AG04450 (cell line): Measurements from ENCODE around the gene NKIRAS1. TPM values are rescaled to one million over a fixed set of nuclear protein-coding genes. Genes with fewer than 3 reads are reported as not detected.

Experiments
- CTCF ChIA-PET: fragments of 300-600, 350-600 bp; formaldehyde crosslinking; extraction: SDS; loops from one replicate; lab custom pipeline; 2022; ENCODE audit warnings: antibody characterized with exemption, inconsistent platforms; lab: Charles Lee
- POLR2A ChIA-PET: fragments of 350-600 bp; formaldehyde crosslinking; extraction: SDS; loops from one replicate; lab custom pipeline; 2021; ENCODE audit warnings: antibody characterized with exemption, inconsistent platforms; lab: Yijun Ruan, JAX
- DNase-seq: peaks from one replicate; pipeline ENCODE4 v3.0.0-alpha.2; 2011; ENCODE audit warnings: low read depth, low spot score
- H3K27ac ChIP-seq: one replicate; pipeline ENCODE4 v1.5.1; 2012; ENCODE audit warnings: low read depth, low read length, control low read depth
- H3K27me3 ChIP-seq: one replicate; pipeline ENCODE4 v1.6.0; 2012; ENCODE audit warnings: low read length; ENCODE audit not compliant: control insufficient read depth, insufficient read depth
- H3K4me3 ChIP-seq: 2 replicates; pipeline ENCODE4 v1.5.1; 2011; ENCODE audit warnings: mild to moderate bottlenecking, low read depth, low read length, control low read depth
- H3K9me3 ChIP-seq: 2 replicates; pipeline ENCODE4 v1.5.1; 2012; ENCODE audit warnings: low read length; ENCODE audit not compliant: control insufficient read depth, insufficient read depth
- polyA plus RNA-seq: library from polyadenylated mRNA; depleted of rRNA; stranded (reverse); fragments of >200 nt; gene quantifications from 2 replicates; pipeline ENCODE4 v1.2.3, GENCODE V29; 2011
- TF ChIP-seq, protein P1 (sequence below): IDR thresholded peaks from 2 replicates; pipeline ENCODE4 v1.5.1; 2011; ENCODE audit warnings: low read depth, low read length, control low read depth, inconsistent platforms

NKIRAS1 gene
- polyA plus RNA-seq, 1 experiment, result 10.4 TPM

DNA sequence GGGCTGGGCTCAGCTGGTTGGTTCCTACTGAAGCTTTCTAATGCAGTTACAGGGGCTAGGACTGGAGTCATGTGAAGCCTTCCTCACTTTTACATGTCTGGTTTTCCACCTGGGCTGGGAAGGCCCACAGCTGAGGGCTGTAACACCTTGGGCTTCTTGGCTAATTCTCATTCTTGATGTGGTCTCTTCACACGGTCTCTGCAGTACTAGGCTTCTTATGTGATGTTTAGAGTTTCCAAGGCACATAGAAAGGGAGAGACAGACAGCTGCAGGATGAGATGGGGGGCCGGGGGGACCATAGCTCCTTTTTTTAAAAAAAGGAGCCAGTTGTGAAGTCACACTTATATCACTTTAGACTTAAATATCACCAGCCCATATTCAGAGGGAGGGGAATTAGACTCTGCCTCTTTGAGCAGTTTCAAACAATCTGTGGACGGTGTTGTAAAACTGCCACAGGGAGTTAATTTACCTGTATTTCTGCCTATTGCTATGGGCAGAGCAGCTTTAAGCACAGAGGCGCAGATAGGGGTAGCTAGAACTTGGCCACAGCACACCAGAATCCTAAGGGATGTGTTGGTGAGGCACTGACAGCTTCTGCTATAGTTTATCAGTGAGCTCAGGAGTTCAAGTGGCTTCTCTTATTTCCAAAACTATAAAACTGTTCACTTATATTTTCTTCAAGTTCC lies 46.7 kb downstream of the NKIRAS1 start:
- TF ChIP-seq, protein P1, sequence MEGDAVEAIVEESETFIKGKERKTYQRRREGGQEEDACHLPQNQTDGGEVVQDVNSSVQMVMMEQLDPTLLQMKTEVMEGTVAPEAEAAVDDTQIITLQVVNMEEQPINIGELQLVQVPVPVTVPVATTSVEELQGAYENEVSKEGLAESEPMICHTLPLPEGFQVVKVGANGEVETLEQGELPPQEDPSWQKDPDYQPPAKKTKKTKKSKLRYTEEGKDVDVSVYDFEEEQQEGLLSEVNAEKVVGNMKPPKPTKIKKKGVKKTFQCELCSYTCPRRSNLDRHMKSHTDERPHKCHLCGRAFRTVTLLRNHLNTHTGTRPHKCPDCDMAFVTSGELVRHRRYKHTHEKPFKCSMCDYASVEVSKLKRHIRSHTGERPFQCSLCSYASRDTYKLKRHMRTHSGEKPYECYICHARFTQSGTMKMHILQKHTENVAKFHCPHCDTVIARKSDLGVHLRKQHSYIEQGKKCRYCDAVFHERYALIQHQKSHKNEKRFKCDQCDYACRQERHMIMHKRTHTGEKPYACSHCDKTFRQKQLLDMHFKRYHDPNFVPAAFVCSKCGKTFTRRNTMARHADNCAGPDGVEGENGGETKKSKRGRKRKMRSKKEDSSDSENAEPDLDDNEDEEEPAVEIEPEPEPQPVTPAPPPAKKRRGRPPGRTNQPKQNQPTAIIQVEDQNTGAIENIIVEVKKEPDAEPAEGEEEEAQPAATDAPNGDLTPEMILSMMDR, result no peak
- CTCF ChIA-PET, result interaction anchor here (0.6 to 1.0 kb wide), 3 partner anchors 18 to 722 kb away, joined by 3 to 7 read pairs (median 3); no protein-coding TSS in a partner anchor
- POLR2A ChIA-PET, result interaction anchor here (0.6 kb wide), 1 partner anchor 207 kb away, joined by 4 read pairs; no protein-coding TSS in a partner anchor
- Histone ChIP-seq H3K27me3 (no peaks in the 10 kb centered on the region), H3K4me3 (no peak overlapping the region), H3K27ac (no peak overlapping the region), H3K9me3 (no peaks in the 10 kb centered on the region)
- no peak for DNase-seq

DNA sequence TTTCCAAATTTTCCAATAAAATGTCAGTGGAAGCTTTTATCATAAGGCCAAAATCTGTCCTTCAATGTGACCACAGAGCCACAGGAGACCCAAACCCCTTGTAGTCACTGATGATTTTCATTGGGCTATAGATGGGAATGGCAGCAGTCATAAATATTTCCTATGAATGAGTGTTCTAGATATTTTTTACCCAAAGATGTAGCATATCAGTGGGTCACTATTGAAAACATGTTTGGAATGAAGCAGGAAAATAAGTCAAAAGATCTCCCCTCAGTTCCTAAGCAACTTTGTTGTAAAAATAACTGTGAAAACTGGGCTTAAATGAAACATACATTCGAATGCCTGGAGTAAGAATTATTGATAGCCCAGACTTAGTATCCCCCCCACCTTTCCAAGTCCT lies 49.0 kb downstream of the NKIRAS1 start:
- POLR2A ChIA-PET, result no interaction called here
- DNase-seq, result no peak
- CTCF ChIA-PET, result no interaction called here

GRCh38 chr3:23867400-23867799 lies 49.4 kb downstream of the NKIRAS1 start:
- Histone ChIP-seq H3K27me3 (no peaks in the 10 kb centered on the region), H3K4me3 (no peak overlapping the region), H3K9me3 (no peaks in the 10 kb centered on the region), H3K27ac (no peak overlapping the region)
- ChIA-PET POLR2A (no interaction called here), CTCF (no interaction called here)
- DNase-seq, result no peak
- TF ChIP-seq, protein P1, result no peak

More for the DNA sequence above, 49.0 kb downstream of the NKIRAS1 start:
- Histone ChIP-seq H3K9me3 (no peaks in the 10 kb centered on the region), H3K27me3 (no peaks in the 10 kb centered on the region), H3K4me3 (no peak overlapping the region), H3K27ac (no peak overlapping the region)
- TF ChIP-seq, protein P1, result no peak

DNA sequence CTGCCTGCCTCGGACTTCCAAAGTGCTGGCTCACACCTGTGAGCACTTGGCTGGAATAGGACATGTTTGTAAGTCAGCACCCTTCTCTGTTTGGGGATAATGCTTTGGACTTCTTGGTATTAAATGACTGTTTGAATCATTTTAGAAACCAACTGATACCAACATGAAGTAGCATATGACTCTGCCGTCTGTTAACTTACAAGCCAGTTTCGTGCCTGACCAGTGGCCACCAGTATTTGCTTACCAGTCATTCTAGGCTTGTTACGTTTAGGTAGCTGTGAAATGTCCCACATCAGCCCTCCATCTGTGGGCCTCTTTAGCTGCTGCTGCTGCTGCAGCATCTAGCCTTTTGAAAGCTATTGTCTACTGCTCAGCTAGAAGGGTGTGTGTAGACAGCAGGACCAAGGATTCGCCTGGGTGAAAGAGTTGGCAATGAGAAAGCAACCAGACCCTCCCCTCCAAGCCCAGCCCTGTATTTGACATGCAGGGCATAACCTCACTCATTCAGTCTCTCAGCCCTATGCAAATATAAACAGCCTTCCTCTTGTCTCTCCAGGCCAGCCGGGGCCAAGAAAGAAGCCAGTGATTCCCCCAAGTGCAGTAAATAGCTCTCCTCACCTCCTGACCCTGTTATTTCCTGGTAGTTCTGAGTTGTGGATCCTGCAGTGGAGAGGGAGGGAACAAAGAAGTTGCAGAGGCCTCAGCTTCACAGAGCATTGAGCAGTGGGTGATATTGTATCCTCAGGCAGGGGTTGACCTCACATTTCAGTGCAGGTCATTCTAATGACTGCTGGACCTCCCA lies 51.0 kb downstream of the NKIRAS1 start:
- Histone ChIP-seq H3K27ac (no peak overlapping the region), H3K27me3 (no peaks in the 10 kb centered on the region), H3K4me3 (no peak overlapping the region), H3K9me3 (no peaks in the 10 kb centered on the region)
- no peak for DNase-seq
- CTCF ChIA-PET, result interaction anchor here (0.5 to 1.0 kb wide), 2 partner anchors 11 to 355 kb away, joined by 3 read pairs; no protein-coding TSS in a partner anchor
- TF ChIP-seq, protein P1, result no peak
- POLR2A ChIA-PET, result no interaction called here

DNA sequence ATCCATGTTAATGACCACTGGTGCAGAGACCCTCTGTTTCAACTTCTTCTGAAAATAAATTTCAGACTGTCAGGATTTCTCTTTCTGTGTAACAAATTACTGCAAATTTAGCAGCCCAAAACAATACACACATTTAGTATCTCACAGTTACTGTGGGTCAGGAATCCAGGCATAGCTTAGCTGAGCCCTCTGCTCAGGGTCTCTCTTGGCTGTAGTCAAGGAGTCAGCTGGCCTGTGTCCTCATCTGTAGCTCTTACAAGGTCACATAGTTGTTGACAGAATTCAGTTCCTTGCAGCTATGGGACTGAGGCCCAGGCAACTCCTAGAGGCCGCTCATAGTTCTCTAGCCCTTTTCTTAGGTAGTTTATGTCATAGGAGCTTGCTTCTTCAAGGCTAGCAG lies 51.9 kb downstream of the NKIRAS1 start:
- Histone ChIP-seq H3K4me3 (no peak overlapping the region), H3K27ac (no peak overlapping the region), H3K27me3 (no peaks in the 10 kb centered on the region), H3K9me3 (no peaks in the 10 kb centered on the region)
- POLR2A ChIA-PET, result interaction anchor here (0.7 kb wide), 1 partner anchor 73 kb away, joined by 3 read pairs; no protein-coding TSS in a partner anchor
- CTCF ChIA-PET, result interaction anchor here (1.2 kb wide), 1 partner anchor 31 kb away, joined by 3 read pairs; no protein-coding TSS in a partner anchor
- TF ChIP-seq, protein P1, result no peak
- no peak for DNase-seq
